ENCODE measurements around the gene SCNN1A. TPM values are rescaled to one million over a fixed set of nuclear protein-coding genes. Genes with fewer than 3 reads are reported as not detected.

Gene SCNN1A
- total RNA-seq, 1 donor = 0.36 TPM

GRCh38 chr12:6384499-6385436 lies 9.4 kb upstream of the SCNN1A start:
- Histone ChIP-seq H2AFZ (ENCODE audit: low read length) (peak overlapping the region; percentile 72), H3K4me2 (ENCODE audit: insufficient read depth, low read length) (peak overlapping the region; percentile 88)
- no peak for TF ChIP-seq CTCF (IDR thresholded peaks at IDR 0.05; ENCODE audit: extremely low read depth, low read depth, low read length)

GRCh38 chr12:6383572-6384498 lies 8.5 kb upstream of the SCNN1A start, which contains the start of gene LTBR:
LTBR (plus strand) TSS chr12:6384162; CDS start chr12:6384359, 197 bp downstream.
- Histone ChIP-seq H3K27me3 (ENCODE audit: insufficient read depth, low read length) (no peaks in the 10 kb centered on the region), H3K36me3 (ENCODE audit: insufficient read depth, low read length) (peaks cover 35% of the 10 kb centered on the region), H3K4me3 (ENCODE audit: insufficient read depth, low read length) (peak within 1 kb of the TSS; percentile 85), H3K9me3 (ENCODE audit: low read depth, low read length) (no peaks in the 10 kb centered on the region), H4K20me1 (ENCODE audit: insufficient read depth, low read length) (peaks cover 4% of the 10 kb centered on the region), H2AFZ (ENCODE audit: low read length) (peak within 1 kb of the TSS; percentile 87), H3K4me2 (ENCODE audit: insufficient read depth, low read length) (peak within 1 kb of the TSS; percentile 88), H3K4me1 (ENCODE audit: insufficient read depth, low read length) (peaks cover 25% of the 10 kb centered on the region), H3K79me2 (ENCODE audit: insufficient read depth, low read length) (peaks cover 43% of the 10 kb centered on the region), H3K27ac (ENCODE audit: low read depth, low read length) (peak within 1 kb of the TSS; percentile 84)
- DNase-seq (ENCODE audit: insufficient read length, low spot score, missing footprints) = peak; percentile 99
- TF ChIP-seq CTCF (IDR thresholded peaks at IDR 0.05; ENCODE audit: extremely low read depth, low read depth, low read length) = no peak

More at GRCh38 chr12:6384499-6385436, 9.4 kb upstream of the SCNN1A start:
- Histone ChIP-seq H4K20me1 (ENCODE audit: insufficient read depth, low read length) (peaks cover 4% of the 10 kb centered on the region), H3K4me1 (ENCODE audit: insufficient read depth, low read length) (peaks cover 25% of the 10 kb centered on the region), H3K79me2 (ENCODE audit: insufficient read depth, low read length) (peaks cover 43% of the 10 kb centered on the region), H3K36me3 (ENCODE audit: insufficient read depth, low read length) (peaks cover 41% of the 10 kb centered on the region), H3K27me3 (ENCODE audit: insufficient read depth, low read length) (no peaks in the 10 kb centered on the region), H3K4me3 (ENCODE audit: insufficient read depth, low read length) (peak overlapping the region; percentile 85), H3K27ac (ENCODE audit: low read depth, low read length) (peak overlapping the region; percentile 84), H3K9me3 (ENCODE audit: low read depth, low read length) (no peaks in the 10 kb centered on the region)
- DNase-seq (ENCODE audit: insufficient read length, low spot score, missing footprints) = peak; percentile 91

GRCh38 chr12:6382982-6383381 lies 7.6 kb upstream of the SCNN1A start:
- peak overlapping the region; percentile 88 for H3K4me2 ChIP-seq (ENCODE audit: insufficient read depth, low read length)
- peaks cover 4% of the 10 kb centered on the region for H4K20me1 ChIP-seq (ENCODE audit: insufficient read depth, low read length)
- peaks cover 40% of the 10 kb centered on the region for H3K79me2 ChIP-seq (ENCODE audit: insufficient read depth, low read length)
- peaks cover 25% of the 10 kb centered on the region for H3K4me1 ChIP-seq (ENCODE audit: insufficient read depth, low read length)
- H2AFZ ChIP-seq (ENCODE audit: low read length) = no peak overlapping the region
- H3K9me3 ChIP-seq (ENCODE audit: low read depth, low read length) = no peaks in the 10 kb centered on the region
- H3K4me3 ChIP-seq (ENCODE audit: insufficient read depth, low read length) = no peak overlapping the region
- TF ChIP-seq CTCF (IDR thresholded peaks at IDR 0.05; ENCODE audit: extremely low read depth, low read depth, low read length) = no peak
- H3K36me3 ChIP-seq (ENCODE audit: insufficient read depth, low read length) = peaks cover 26% of the 10 kb centered on the region
- no peaks in the 10 kb centered on the region for H3K27me3 ChIP-seq (ENCODE audit: insufficient read depth, low read length)
- DNase-seq (ENCODE audit: insufficient read length, low spot score, missing footprints) = peak; percentile 44
- peak overlapping the region; percentile 84 for H3K27ac ChIP-seq (ENCODE audit: low read depth, low read length)

Measured in osteoblast (primary cell).